ENCODE data around the gene TJP1. TPM values are rescaled to one million over a fixed set of nuclear protein-coding genes. Genes with fewer than 3 reads are reported as not detected.

TJP1 gene
- total and polyA plus RNA-seq, 9 of the 15 experiments (the other 6 are each of a cell fraction or from before 2014, with no cell fraction given), result 9.1 to 39.3 (median 28.0) TPM

- H3K9ac ChIP-seq (ENCODE audit: insufficient read depth in 1 of 2, low read depth in 2 of 2, low read length in 2 of 2), result no peak overlapping the region
- intact Hi-C loops (cut with micrococcal nuclease) (no loop called here), in situ Hi-C loops (cut with MboI) (no loop called here)
- no peak for TF ChIP-seq MEF2A (IDR thresholded peaks at IDR 0.05; ENCODE audit: control insufficient read depth, low read depth, low read length)
- TF ChIP-seq C11orf30 (IDR thresholded peaks at IDR 0.05; ENCODE audit: low read depth), result no peak
- no peak for TF ChIP-seq ZNF740 (CRISPR knock-in tag; IDR thresholded peaks at IDR 0.05)
- no peak for TF ChIP-seq ZNF740 (tag; IDR thresholded peaks at IDR 0.05)
- TF ChIP-seq ETV5 (CRISPR knock-in tag; IDR thresholded peaks at IDR 0.05; ENCODE audit: low read depth), result no peak
- TF ChIP-seq HMBOX1 (IDR thresholded peaks at IDR 0.05), result no peak
- no peak for TF ChIP-seq PTRF (tag; IDR thresholded peaks at IDR 0.05)
- TF ChIP-seq HMG20A (CRISPR knock-in tag; conservative IDR thresholded peaks at IDR 0.05), result no peak
- no peak for TF ChIP-seq SRSF3 (IDR thresholded peaks at IDR 0.05; ENCODE audit: insufficient read depth, low read length)
- TF ChIP-seq SREBF2 (CRISPR knock-in tag; IDR thresholded peaks at IDR 0.05), result no peak
- DNase-seq (ENCODE audit: extremely low read depth in 1 of 4, low spot score in 3 of 4), result no peak
- CTCF ChIA-PET (ENCODE audit: low intra/inter-chr PET ratio), result no interaction called here
- H3K27me3 ChIP-seq (ENCODE audit: control insufficient read depth in 2 of 2, insufficient read depth in 2 of 2, low read length in 2 of 2), result peaks cover 4 to 17% of the 10 kb centered on the region in 2 experiments; a peak in 3 of 5 replicates
- 36% methylated on average over 3 of the region's 3 CpGs for WGBS (ENCODE audit: insufficient coverage, low coverage, missing lambda C conversion rate)
- FAIRE-seq, result no peak
- no peak overlapping the region for H3K27ac ChIP-seq (ENCODE audit: extremely low read depth, low read depth, low read length)
- H2AFZ ChIP-seq (ENCODE audit: low read depth, low read length), result no peak overlapping the region
- ATAC-seq, result no peak
- H3K4me2 ChIP-seq (ENCODE audit: insufficient read depth, low read length), result no peak overlapping the region
- no peaks in the 10 kb centered on the region for H3K9me1 ChIP-seq (ENCODE audit: control insufficient read depth, insufficient read depth, low read length)
- POLR2A ChIA-PET, result interaction anchor here (1.4 kb wide), 1 partner anchor 11 kb away, joined by 3 read pairs; no protein-coding TSS in a partner anchor
- no peak overlapping the region for H3K4me3 ChIP-seq
- H3K4me1 ChIP-seq (replicated peaks in 1 of 2; ENCODE audit: control insufficient read depth in 2 of 2, insufficient read depth in 2 of 2, low read length in 2 of 2), result no peaks in the 10 kb centered on the region
- no peaks in the 10 kb centered on the region for H4K20me1 ChIP-seq (replicated peaks; ENCODE audit: control insufficient read depth, insufficient read depth, low read length)
- BruUV-seq (replicated peaks), result no TSS peak
- no peaks in the 10 kb centered on the region for H3K79me2 ChIP-seq (ENCODE audit: control insufficient read depth, insufficient read depth, low read length)
- H3K36me3 ChIP-seq (ENCODE audit: control insufficient read depth, insufficient read depth, low read length), result no peaks in the 10 kb centered on the region
- H3K9me3 ChIP-seq (replicated peaks; ENCODE audit: control insufficient read depth, insufficient read depth, low read depth, low read length), result no peaks in the 10 kb centered on the region
Measured at GRCh38 chr15:29832709-29833108, 10.4 kb upstream of the TJP1 start.
